Measurements from ENCODE around the gene SGIP1. TPM values are rescaled to one million over a fixed set of nuclear protein-coding genes. Genes with fewer than 3 reads are reported as not detected.

Gene SGIP1
- total and polyA plus RNA-seq, 2 of the 4 experiments (the other 2 are of a cell fraction): 27.1 to 42.7 TPM

DNA sequence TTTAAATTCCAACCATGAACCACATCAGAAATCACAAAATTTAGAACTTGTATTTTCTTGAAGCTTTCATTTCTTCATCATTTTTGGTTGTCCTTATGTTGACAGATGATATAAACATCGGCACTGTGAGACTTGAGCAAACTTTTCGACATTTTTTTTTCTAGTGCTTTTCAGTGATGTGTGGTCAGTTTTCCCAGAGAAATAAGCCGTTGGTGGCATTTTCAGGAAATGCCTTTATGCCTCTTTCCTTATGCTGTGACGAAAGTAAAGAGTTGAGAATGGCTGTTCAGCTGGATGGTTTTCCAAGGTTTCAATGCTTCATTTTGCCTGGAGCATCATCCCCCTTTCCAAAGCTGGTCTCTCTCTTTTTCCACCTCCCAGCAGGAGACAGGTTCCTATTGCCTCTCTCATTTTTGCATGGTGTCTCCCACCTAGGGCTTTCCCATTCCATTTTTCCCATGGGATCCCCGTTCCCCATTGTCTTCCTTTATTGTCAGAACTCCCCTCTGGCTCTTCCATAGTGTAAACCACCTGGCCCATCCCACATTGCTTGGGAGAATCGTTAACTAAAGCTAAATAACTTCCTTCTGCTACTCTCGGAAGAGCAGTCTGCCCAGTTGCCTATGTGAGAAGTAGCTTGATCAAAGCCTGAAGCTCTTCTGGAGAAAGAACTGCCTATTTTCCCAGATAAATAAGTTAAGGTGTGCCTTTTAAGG is 156.9 kb downstream of the SGIP1 start:
- Histone ChIP-seq H3K56ac (ENCODE audit: extremely low read depth, insufficient read depth, low read length) (no peak overlapping the region), H3K23ac (ENCODE audit: low read depth, low read length) (no peak overlapping the region), H3K79me1 (ENCODE audit: low read depth in 1 of 2, low read length in 2 of 2) (peaks cover 6 to 27% of the 10 kb centered on the region in 2 experiments; a peak in 2 of 4 replicates), H2AK9ac (replicated peaks; ENCODE audit: low read depth, low read length, poor library complexity) (no peak overlapping the region), H3K4me1 (ENCODE audit: control insufficient read depth, insufficient read depth, low read length) (peaks cover 2% of the 10 kb centered on the region; the same call in 1 of the 2 replicates), H3K27me3 (ENCODE audit: control insufficient read depth, insufficient read depth, low read length) (no peaks in the 10 kb centered on the region), H3K4me3 (ENCODE audit: insufficient read depth, low read depth, low read length) (no peak overlapping the region), H3K18ac (ENCODE audit: low read depth, low read length) (no peak overlapping the region), H2BK5ac (ENCODE audit: low read depth, low read length, poor library complexity, severe bottlenecking) (no peak overlapping the region), H3K14ac (replicated peaks; ENCODE audit: low read depth, low read length) (no peak overlapping the region), H4K20me1 (ENCODE audit: insufficient read depth, low read length) (0 out of 2 replicates have a peak, but pooled peaks cover 3% of the 10 kb centered on the region), H4K91ac (ENCODE audit: insufficient read depth, low read depth, low read length) (no peak overlapping the region), H2BK120ac (ENCODE audit: low read depth, low read length) (no peak overlapping the region), H3K9ac (ENCODE audit: low read depth, low read length) (no peak overlapping the region), H3K4me2 (ENCODE audit: low read depth, low read length) (no peak overlapping the region), H4K5ac (ENCODE audit: low read depth, low read length) (no peak overlapping the region), H2AFZ (replicated peaks; ENCODE audit: low read length, poor library complexity) (no peak overlapping the region), H2BK15ac (ENCODE audit: low read depth, low read length) (no peak overlapping the region), H3K36me3 (ENCODE audit: control insufficient read depth, insufficient read depth, low read length) (peaks cover 44% of the 10 kb centered on the region), H3K9me1 (ENCODE audit: insufficient read depth, low read length) (peaks cover 10% of the 10 kb centered on the region), H4K8ac (ENCODE audit: low read depth in 2 of 2, low read length in 2 of 2) (no peak overlapping the region), H3K4ac (ENCODE audit: low read depth, low read length) (no peak overlapping the region), H2BK20ac (ENCODE audit: low read depth, low read length) (no peak overlapping the region), H3K9me3 (ENCODE audit: control insufficient read depth, insufficient read depth, low read length) (no peaks in the 10 kb centered on the region), H3K27ac (ENCODE audit: insufficient read depth, low read length) (no peak overlapping the region), H2AK5ac (ENCODE audit: low read depth, low read length) (no peak overlapping the region)
- no peak for TF ChIP-seq CHD1 (IDR thresholded peaks at IDR 0.05; ENCODE audit: low read depth, low read length)
- TF ChIP-seq MXI1 (IDR thresholded peaks at IDR 0.05; ENCODE audit: borderline replicate concordance, low read depth, low read length): no peak
- no peak for TF ChIP-seq RCOR1 (IDR thresholded peaks at IDR 0.05; ENCODE audit: insufficient replicate concordance, low read length)
- TF ChIP-seq USF2 (IDR thresholded peaks at IDR 0.05; ENCODE audit: low read depth, low read length): no peak
- TF ChIP-seq MAZ (IDR thresholded peaks at IDR 0.05; ENCODE audit: borderline replicate concordance, low read depth, low read length): no peak
- no peak for TF ChIP-seq RFX5 (IDR thresholded peaks at IDR 0.05; ENCODE audit: low read depth, low read length)
- TF ChIP-seq, protein P1, sequence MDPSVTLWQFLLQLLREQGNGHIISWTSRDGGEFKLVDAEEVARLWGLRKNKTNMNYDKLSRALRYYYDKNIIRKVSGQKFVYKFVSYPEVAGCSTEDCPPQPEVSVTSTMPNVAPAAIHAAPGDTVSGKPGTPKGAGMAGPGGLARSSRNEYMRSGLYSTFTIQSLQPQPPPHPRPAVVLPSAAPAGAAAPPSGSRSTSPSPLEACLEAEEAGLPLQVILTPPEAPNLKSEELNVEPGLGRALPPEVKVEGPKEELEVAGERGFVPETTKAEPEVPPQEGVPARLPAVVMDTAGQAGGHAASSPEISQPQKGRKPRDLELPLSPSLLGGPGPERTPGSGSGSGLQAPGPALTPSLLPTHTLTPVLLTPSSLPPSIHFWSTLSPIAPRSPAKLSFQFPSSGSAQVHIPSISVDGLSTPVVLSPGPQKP (IDR thresholded peaks at IDR 0.05; ENCODE audit: borderline replicate concordance, low read depth, low read length): no peak
- no peak for TF ChIP-seq CEBPB (IDR thresholded peaks at IDR 0.05; ENCODE audit: low read depth, low read length)
- TF ChIP-seq, protein P2, sequence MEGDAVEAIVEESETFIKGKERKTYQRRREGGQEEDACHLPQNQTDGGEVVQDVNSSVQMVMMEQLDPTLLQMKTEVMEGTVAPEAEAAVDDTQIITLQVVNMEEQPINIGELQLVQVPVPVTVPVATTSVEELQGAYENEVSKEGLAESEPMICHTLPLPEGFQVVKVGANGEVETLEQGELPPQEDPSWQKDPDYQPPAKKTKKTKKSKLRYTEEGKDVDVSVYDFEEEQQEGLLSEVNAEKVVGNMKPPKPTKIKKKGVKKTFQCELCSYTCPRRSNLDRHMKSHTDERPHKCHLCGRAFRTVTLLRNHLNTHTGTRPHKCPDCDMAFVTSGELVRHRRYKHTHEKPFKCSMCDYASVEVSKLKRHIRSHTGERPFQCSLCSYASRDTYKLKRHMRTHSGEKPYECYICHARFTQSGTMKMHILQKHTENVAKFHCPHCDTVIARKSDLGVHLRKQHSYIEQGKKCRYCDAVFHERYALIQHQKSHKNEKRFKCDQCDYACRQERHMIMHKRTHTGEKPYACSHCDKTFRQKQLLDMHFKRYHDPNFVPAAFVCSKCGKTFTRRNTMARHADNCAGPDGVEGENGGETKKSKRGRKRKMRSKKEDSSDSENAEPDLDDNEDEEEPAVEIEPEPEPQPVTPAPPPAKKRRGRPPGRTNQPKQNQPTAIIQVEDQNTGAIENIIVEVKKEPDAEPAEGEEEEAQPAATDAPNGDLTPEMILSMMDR (conservative IDR thresholded peaks at IDR 0.05; ENCODE audit: low read depth, low read length): no peak
- TF ChIP-seq RAD21 (IDR thresholded peaks at IDR 0.05; ENCODE audit: low read length): no peak
- no peak for TF ChIP-seq FOS (IDR thresholded peaks at IDR 0.05; ENCODE audit: low read depth, low read length)
- TF ChIP-seq MAFK (IDR thresholded peaks at IDR 0.05; ENCODE audit: low read depth, low read length): no peak
- TF ChIP-seq SMC3 (IDR thresholded peaks at IDR 0.05; ENCODE audit: low read depth, low read length): no peak
- TF ChIP-seq NFE2L2 (IDR thresholded peaks at IDR 0.05; ENCODE audit: low read depth, low read length): no peak
- TF ChIP-seq POLR2A (IDR thresholded peaks at IDR 0.05; ENCODE audit: low read depth, low read length): no peak
- no peak for TF ChIP-seq BHLHE40 (IDR thresholded peaks at IDR 0.05; ENCODE audit: low read depth, low read length)
- no peak for DNase-seq
- POLR2A ChIA-PET (ENCODE audit: unreplicated experiment): no interaction called here
- BruUV-seq (replicated peaks): no TSS peak
- intact Hi-C loops (cut with micrococcal nuclease): no loop called here
- in situ Hi-C loops (cut with MboI; ENCODE audit: low sequenced_read_pairs): loop anchor here (10.0 kb wide), 1 partner anchor 56 kb away; no protein-coding TSS in a partner anchor
- WGBS, 2 experiments (ENCODE audit: extremely low coverage in 2 of 2, insufficient read length in 1 of 2): no CpG with 5 or more reads among the region's 7 CpGs
- no peak for ATAC-seq (ENCODE audit: low read depth)
- dilution Hi-C loops (cut with HindIII; ENCODE audit: low sequenced_read_pairs, unreplicated experiment): no loop called here
- CTCF ChIA-PET: no interaction called here

All from IMR-90 (cell line).